ENCODE results near the gene SENP7. TPM values are rescaled to one million over a fixed set of nuclear protein-coding genes. Genes with fewer than 3 reads are reported as not detected.

SENP7 gene
- total RNA-seq, 3 donors from 2014 or later = 26.6 to 43.2 (median 26.9) TPM

GRCh38 chr3:101377209-101377608 lies 135.8 kb downstream of the SENP7 start:
- Histone ChIP-seq H3K9me3 (no peaks in the 10 kb centered on the region), H3K4me1 (no peaks in the 10 kb centered on the region), H3K4me3 (no peak overlapping the region), H3K27me3 (no peaks in the 10 kb centered on the region), H3K27ac (no peak overlapping the region), H3K36me3 (no peaks in the 10 kb centered on the region)
- intact Hi-C loops (cut with DNase I; ENCODE audit: low total_unique reads) = no loop called here
- TF ChIP-seq CTCF (IDR thresholded peaks at IDR 0.05) (no peak), POLR2AphosphoS5 (IDR thresholded peaks at IDR 0.05) (no peak), POLR2A (IDR thresholded peaks at IDR 0.05) (no peak)
- DNase-seq (ENCODE audit: low spot score in 2 of 2) = no peak

DNA sequence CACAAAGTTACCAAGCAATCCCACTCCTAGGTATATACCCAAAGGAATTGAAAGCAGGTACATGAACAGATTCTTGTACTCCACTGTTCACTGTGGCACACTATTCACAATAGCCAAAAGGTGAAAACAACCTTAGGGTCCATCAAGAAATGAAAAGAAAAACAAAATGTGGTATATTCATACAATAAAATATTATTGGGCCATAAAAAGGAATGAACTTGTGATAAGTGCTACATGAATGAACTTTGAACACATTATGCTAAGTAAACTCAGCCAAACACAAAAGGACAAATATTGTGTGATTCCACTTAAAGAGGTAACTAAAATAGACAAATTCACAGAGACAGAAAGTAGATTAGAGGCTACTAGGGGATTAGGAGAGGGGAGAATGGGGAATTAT lies 137.4 kb downstream of the SENP7 start:
- intact Hi-C loops (cut with DNase I; ENCODE audit: low total_unique reads) = no loop called here
- Histone ChIP-seq H3K27me3 (no peaks in the 10 kb centered on the region), H3K4me3 (no peak overlapping the region), H3K9me3 (no peaks in the 10 kb centered on the region), H3K27ac (no peak overlapping the region), H3K4me1 (no peaks in the 10 kb centered on the region), H3K36me3 (no peaks in the 10 kb centered on the region)
- TF ChIP-seq POLR2A (IDR thresholded peaks at IDR 0.05) (no peak), CTCF (IDR thresholded peaks at IDR 0.05) (no peak), POLR2AphosphoS5 (IDR thresholded peaks at IDR 0.05) (no peak)
- no peak for DNase-seq (ENCODE audit: low spot score in 2 of 2)

DNA sequence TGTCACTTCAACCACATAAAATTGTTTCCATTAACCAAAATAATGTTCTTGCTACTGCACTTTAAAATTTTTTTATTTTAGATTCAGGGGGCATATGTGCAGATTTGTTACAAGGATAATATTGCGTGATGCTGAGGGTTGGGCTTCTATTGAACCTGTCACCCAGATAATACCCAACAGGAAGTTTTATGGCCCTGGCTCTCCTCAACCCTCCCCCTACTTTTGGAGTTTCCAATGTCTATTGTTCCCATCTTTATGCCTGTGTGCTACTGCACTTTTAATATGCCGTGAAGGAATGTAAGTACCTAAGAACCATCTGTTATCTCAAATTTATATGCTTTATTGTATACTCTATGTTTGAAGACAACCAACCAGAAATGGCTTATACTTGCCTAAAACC lies 150.6 kb downstream of the SENP7 start:
- no peak for TF ChIP-seq CTCF (IDR thresholded peaks at IDR 0.05)
- no peak for TF ChIP-seq POLR2AphosphoS5 (IDR thresholded peaks at IDR 0.05)
- no peaks in the 10 kb centered on the region for H3K36me3 ChIP-seq
- no peaks in the 10 kb centered on the region for H3K9me3 ChIP-seq

GRCh38 chr3:101351829-101352228 lies 161.2 kb downstream of the SENP7 start:
- no peak for DNase-seq (ENCODE audit: low spot score in 2 of 2)
- Histone ChIP-seq H3K36me3 (no peaks in the 10 kb centered on the region), H3K4me3 (no peak overlapping the region), H3K9me3 (no peaks in the 10 kb centered on the region), H3K27me3 (no peaks in the 10 kb centered on the region), H3K4me1 (no peaks in the 10 kb centered on the region), H3K27ac (no peak overlapping the region)
- TF ChIP-seq POLR2AphosphoS5 (IDR thresholded peaks at IDR 0.05) (no peak), POLR2A (IDR thresholded peaks at IDR 0.05) (no peak), CTCF (IDR thresholded peaks at IDR 0.05) (no peak)
- intact Hi-C loops (cut with DNase I; ENCODE audit: low total_unique reads) = no loop called here

More for the DNA sequence above, 150.6 kb downstream of the SENP7 start:
- no peaks in the 10 kb centered on the region for H3K27me3 ChIP-seq
- intact Hi-C loops (cut with DNase I; ENCODE audit: low total_unique reads) = no loop called here
- no peaks in the 10 kb centered on the region for H3K4me1 ChIP-seq
- H3K4me3 ChIP-seq = no peak overlapping the region
- no peak overlapping the region for H3K27ac ChIP-seq
- no peak for DNase-seq (ENCODE audit: low spot score in 2 of 2)

DNA sequence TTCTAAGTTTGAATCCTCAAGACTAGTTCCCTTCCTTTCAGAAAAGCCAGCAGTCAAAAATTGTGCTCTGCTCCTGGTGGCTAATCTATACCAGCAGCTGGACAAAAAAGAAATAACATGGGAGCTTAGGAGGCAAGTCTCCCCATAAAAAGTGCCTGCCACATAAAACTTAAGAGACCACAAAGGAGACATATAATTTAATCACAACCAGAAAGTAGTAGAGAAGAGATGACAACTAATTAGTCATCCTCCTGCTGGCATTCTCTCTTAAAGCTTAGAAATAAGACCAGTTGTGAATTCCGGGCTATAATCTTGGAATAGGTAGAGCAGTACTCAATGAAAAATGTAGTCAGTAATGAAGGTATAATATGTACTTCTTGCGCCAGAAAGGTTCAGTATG lies 172.4 kb downstream of the SENP7 start:
- intact Hi-C loops (cut with DNase I; ENCODE audit: low total_unique reads) = no loop called here
- Histone ChIP-seq H3K27ac (no peak overlapping the region), H3K9me3 (no peaks in the 10 kb centered on the region), H3K27me3 (no peaks in the 10 kb centered on the region), H3K36me3 (no peaks in the 10 kb centered on the region), H3K4me1 (no peaks in the 10 kb centered on the region), H3K4me3 (no peak overlapping the region)
- TF ChIP-seq CTCF (IDR thresholded peaks at IDR 0.05) (no peak), POLR2AphosphoS5 (IDR thresholded peaks at IDR 0.05) (no peak), POLR2A (IDR thresholded peaks at IDR 0.05) (no peak)
- DNase-seq (ENCODE audit: low spot score in 2 of 2) = no peak

All from breast epithelium (tissue), 4 donors.